Heart left ventricle (tissue), 16 donors: Measurements from ENCODE around the gene HSF5. TPM values are rescaled to one million over a fixed set of nuclear protein-coding genes. Genes with fewer than 3 reads are reported as not detected.

ENCODE experiments used
- ATAC-seq, 4 donors: fragments of 200-7000 bp; cut with Tn5 transposase; one replicate each; pipeline ENCODE4 v1.9.1; 2020 to 2022; ENCODE audit warnings: moderate library complexity in 4 of 4, mild to moderate bottlenecking in 3 of 4, moderate number of reproducible peaks in 1 of 4
- DNase-seq, 5 donors: peaks; one replicate each; pipeline ENCODE4 v3.0.0-alpha.2; 2020
- H3K27ac ChIP-seq, 12 donors: fragments of 200-600 bp; sonication (generic) in 4 of 12; one replicate each; pipeline versions ENCODE4 v1.5.0 to v1.8.0; 2016 to 2022; ENCODE audit warnings: mild to moderate bottlenecking in 2 of 12
- H3K27me3 ChIP-seq, 9 donors: fragments of 200-600 bp; sonication (generic) in 2 of 9; one replicate each; pipeline versions ENCODE4 v1.5.1 to v1.8.0; 2016 to 2022; ENCODE audit warnings: mild to moderate bottlenecking in 3 of 9
- H3K36me3 ChIP-seq, 9 donors: fragments of 200-600 bp; sonication (generic) in 2 of 9; one replicate each; pipeline versions ENCODE4 v1.5.0 to v1.8.0; 2018 to 2022; ENCODE audit warnings: mild to moderate bottlenecking in 2 of 9
- H3K4me1 ChIP-seq, 12 donors: fragments of 200-600 bp; sonication (generic) in 4 of 12; one replicate each; pipeline versions ENCODE4 v1.5.0 to v1.8.0; 2016 to 2022; ENCODE audit warnings: mild to moderate bottlenecking in 3 of 12
- H3K4me3 ChIP-seq, 12 donors: fragments of 200-600 bp; sonication (generic) in 4 of 12; one replicate each; pipeline versions ENCODE4 v1.5.0 to v1.8.0; 2017 to 2022; ENCODE audit warnings: mild to moderate bottlenecking in 9 of 12, moderate library complexity in 4 of 12
- H3K9me3 ChIP-seq, 12 donors: fragments of 200-600 bp; sonication (generic) in 4 of 12; one replicate each; pipeline versions ENCODE4 v1.5.0 to v1.8.0; 2016 to 2022; ENCODE audit warnings: mild to moderate bottlenecking in 1 of 12
- CTCF ChIP-seq, 12 donors: fragments of 200-600 bp; sonication (generic) in 4 of 12; IDR thresholded peaks; one replicate each; pipeline versions ENCODE4 v1.5.0 to v1.8.0; 2018 to 2022; ENCODE audit warnings: antibody characterized with exemption in 12 of 12, mild to moderate bottlenecking in 5 of 12
- POLR2A ChIP-seq, 2 donors: fragments of 450-650 bp; IDR thresholded peaks; one replicate each; pipeline ENCODE4 v1.6.1; 2017; ENCODE audit warnings: antibody characterized with exemption in 2 of 2, mild to moderate bottlenecking in 2 of 2, moderate library complexity in 2 of 2
- WGBS, 4 donors: extraction: QIAGEN DNeasy Blood & Tissue Kit in 2 of 4; methylation state at CpG; one replicate each; pipeline versions ENCODE4 v1.1.5 to v1.1.7; 2013 to 2018; 5-methylcytosine and 5-hydroxymethylcytosine counted together
- intact Hi-C, 10 donors: fragments of 100-400 bp; cut with DNase I; formaldehyde crosslinking; loops; one replicate each; pipeline versions ENCODE4 v1.11.1 to v1.14.2; 2022
- polyA plus RNA-seq, 2 donors: library from polyadenylated mRNA; stranded (reverse); fragments of 200-250 nt; gene quantifications; one replicate each; pipeline ENCODE4 v1.2.3, GENCODE V29; 2013
- total RNA-seq, 9 donors: library from RNA; depleted of rRNA in 2 of 9; stranded (reverse); fragments of >200 nt in 2 of 9; fragmentation: NEBNext Ultra II Directional in 3 of 9; extraction: Animal tissue kit (Norgen Biotek cat#: 25700) in 3 of 9; gene quantifications; one replicate each; pipeline versions ENCODE4 v1.1.0 to v1.2.4, GENCODE V29; 2016 to 2023
- donor health status: ischemic (EF 13 %, LVEDD 7.1; RV severe dilation, severe dysfunction).
- donor health status: healthy with polysubstance abuse.
- donor health status: DM: no; HTN: yes; CAD: no.
- donor health status: DM: no; HTN: no; CAD: no.
- donor health status: ischemic (EF 25% LVEDD 6.9; RV normal size, moderate dysfunction).
- donor health status: ischemic (EF 25% LVEDD 5.7; RV mildly dilated, moderate dysfunction).
- donor health status: healthy.
- donor health status: DM: yes; HTN: yes; CAD: no.
- donor health status: ischemic (EF 35%, LVEDD 5.7; RV mildly dilated, moderate dysfunction).
- donor health status: nonischemic (EF 11% LVEDD 7.7; RV severe dilation, severe dysfunction).
- donor health status: DM: yes; HTN: yes; CAD: no.
- donor health status: PGD.
- donor health status: ischemic (EF 29% LVEDD 5.4; RV normal size, mild dysfunction).
- donor health status: nonischemic (EF 23%, LVEDD 6.1; RV moderate dilation, normal function).

The HSF5 gene
- total and polyA plus RNA-seq, 11 donors, result 0.06 to 0.19 TPM; not detected in 9

DNA sequence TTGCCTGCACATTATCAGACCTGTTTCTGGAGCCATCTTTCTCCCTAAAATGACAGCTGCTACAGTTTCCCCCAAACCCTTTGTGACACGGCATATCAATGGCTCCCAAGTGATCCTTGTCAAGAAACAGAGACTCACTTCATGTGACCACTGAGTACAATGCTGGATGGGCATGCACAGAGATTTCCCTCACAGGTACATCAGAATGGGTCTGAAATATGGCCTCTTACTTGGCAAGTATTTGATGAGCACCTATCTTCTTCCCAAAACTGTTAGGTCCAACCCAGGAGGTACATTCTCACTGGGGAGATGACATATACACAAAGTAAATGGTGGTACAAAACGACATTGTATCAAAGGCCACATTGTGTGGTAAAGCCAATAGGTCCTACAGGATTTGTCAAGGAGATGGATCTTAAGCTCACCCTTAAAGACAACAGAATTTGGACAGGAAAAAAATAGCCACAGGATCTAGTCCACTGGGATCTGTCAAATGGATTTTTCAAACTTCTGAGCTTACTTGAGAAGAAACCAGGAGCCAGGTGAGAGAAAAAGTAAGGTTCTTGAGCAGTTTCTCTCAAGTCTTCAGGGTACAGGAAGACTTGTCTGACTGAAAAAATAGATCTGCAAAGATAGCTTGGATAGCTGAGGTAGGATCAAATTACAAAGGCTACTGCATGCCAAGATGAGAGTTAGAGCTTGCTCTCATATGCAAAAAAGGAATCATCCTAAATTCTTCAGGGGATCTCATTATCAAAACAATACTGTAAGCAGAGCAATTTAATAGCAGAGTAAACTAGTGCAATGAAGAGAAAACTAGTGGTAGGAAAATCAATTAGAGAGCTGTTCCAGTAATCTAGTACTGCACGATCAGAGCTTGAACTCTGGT lies 99.7 kb downstream of the HSF5 start:
- no peak for TF ChIP-seq POLR2A (IDR thresholded peaks at IDR 0.05)
- TF ChIP-seq CTCF (IDR thresholded peaks at IDR 0.05), result no peak
- DNase-seq (no peak), ATAC-seq (no peak)
- H3K27me3 ChIP-seq, result peaks cover 0 to 21% (median 0%) of the 10 kb centered on the region in 9 donors
- intact Hi-C loops, result no loop called here
- H3K4me3 ChIP-seq, result no peak overlapping the region
- 70 to 80% (median 75%) methylated on average over 3 of the region's 3 CpGs for WGBS, 4 donors
- peaks cover 0 to 15% (median 3%) of the 10 kb centered on the region in 12 donors for H3K4me1 ChIP-seq
- no peaks in the 10 kb centered on the region for H3K36me3 ChIP-seq
- no peak overlapping the region for H3K27ac ChIP-seq
- H3K9me3 ChIP-seq, result no peaks in the 10 kb centered on the region

DNA sequence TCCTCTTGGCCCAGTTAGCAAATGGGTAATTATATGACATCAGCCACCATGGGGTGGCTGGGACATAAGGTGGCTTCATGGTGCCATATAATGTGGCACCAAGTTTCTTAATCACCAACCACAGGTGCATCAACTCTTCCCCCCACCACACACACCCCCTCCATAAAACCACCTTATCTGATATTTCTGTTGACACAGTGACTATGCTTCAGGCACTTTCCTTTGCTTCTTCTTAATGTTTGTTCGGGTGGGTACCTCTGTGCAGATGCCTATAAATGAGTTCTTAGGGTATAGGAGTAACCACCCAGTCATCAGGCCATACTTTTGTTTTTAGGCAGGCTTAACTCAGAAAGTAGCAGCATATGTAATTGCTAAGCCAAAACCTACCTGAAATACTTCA lies 100.4 kb downstream of the HSF5 start:
- Histone ChIP-seq H3K4me3 (no peak overlapping the region), H3K36me3 (no peaks in the 10 kb centered on the region), H3K27me3 (peaks cover 0 to 18% (median 0%) of the 10 kb centered on the region in 9 donors), H3K4me1 (peaks cover 0 to 16% (median 3%) of the 10 kb centered on the region in 12 donors), H3K9me3 (no peaks in the 10 kb centered on the region), H3K27ac (no peak overlapping the region)
- 80 to 87% (median 83%) methylated on average over 1 of the region's 1 CpG for WGBS, 4 donors
- intact Hi-C loops, result no loop called here
- ATAC-seq, result peak in 1 of 4 donors; percentile 16
- TF ChIP-seq POLR2A (IDR thresholded peaks at IDR 0.05), result no peak
- TF ChIP-seq CTCF (IDR thresholded peaks at IDR 0.05), result no peak
- DNase-seq, result no peak

DNA sequence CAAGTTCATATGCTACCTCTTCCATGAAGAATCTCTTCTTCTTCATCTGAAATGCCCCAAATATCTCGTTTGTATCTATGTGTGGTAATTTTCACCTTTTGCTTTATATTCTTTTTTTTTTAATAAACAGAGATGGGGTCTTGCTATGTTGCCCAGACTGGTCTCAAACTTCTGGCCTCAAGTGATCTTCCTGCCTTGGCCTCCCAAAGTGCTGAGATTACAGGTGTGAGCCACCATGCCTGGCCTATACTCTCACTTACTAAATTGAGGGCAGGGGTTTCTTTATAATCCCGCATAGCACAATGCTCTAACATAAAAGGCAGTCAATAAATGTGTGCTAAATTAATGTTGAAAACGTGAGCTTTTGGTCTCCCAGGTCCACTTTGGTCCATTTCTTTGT lies 101.5 kb downstream of the HSF5 start:
- Histone ChIP-seq H3K9me3 (no peaks in the 10 kb centered on the region), H3K4me1 (peaks cover 0 to 27% (median 3%) of the 10 kb centered on the region in 12 donors), H3K27me3 (peaks cover 0 to 13% (median 0%) of the 10 kb centered on the region in 9 donors), H3K4me3 (no peak overlapping the region), H3K36me3 (no peaks in the 10 kb centered on the region), H3K27ac (no peak overlapping the region)
- TF ChIP-seq POLR2A (IDR thresholded peaks at IDR 0.05) (no peak), CTCF (IDR thresholded peaks at IDR 0.05) (no peak)
- WGBS, 4 donors, result 74 to 83% (median 77%) methylated on average over 3 of the region's 3 CpGs
- DNase-seq (no peak), ATAC-seq (no peak)
- intact Hi-C loops, result no loop called here

- H3K27ac ChIP-seq, result no peak overlapping the region
- 58 to 82% (median 66%) methylated on average over 4 of the region's 4 CpGs for WGBS, 4 donors
- DNase-seq, result no peak
- intact Hi-C loops, result no loop called here
- no peak for ATAC-seq
- TF ChIP-seq CTCF (IDR thresholded peaks at IDR 0.05) (no peak), POLR2A (IDR thresholded peaks at IDR 0.05) (no peak)
- peaks cover 0 to 13% (median 0%) of the 10 kb centered on the region in 9 donors for H3K27me3 ChIP-seq
- no peaks in the 10 kb centered on the region for H3K9me3 ChIP-seq
- no peaks in the 10 kb centered on the region for H3K36me3 ChIP-seq
- peaks cover 0 to 32% (median 0%) of the 10 kb centered on the region in 12 donors for H3K4me1 ChIP-seq
- no peak overlapping the region for H3K4me3 ChIP-seq
Observed at GRCh38 chr17:58385359-58385899, 102.8 kb downstream of the HSF5 start.
